GM21723 (cell line): ENCODE measurements around the gene TNFRSF18.

Source experiments
- ATAC-seq: cut with Tn5 transposase; IDR thresholded peaks from one replicate; pipeline ENCODE4 v1.9.1; 2021; ENCODE audit warnings: mild to moderate bottlenecking, moderate library complexity; ENCODE audit not compliant: unreplicated experiment

The TNFRSF18 gene

DNA sequence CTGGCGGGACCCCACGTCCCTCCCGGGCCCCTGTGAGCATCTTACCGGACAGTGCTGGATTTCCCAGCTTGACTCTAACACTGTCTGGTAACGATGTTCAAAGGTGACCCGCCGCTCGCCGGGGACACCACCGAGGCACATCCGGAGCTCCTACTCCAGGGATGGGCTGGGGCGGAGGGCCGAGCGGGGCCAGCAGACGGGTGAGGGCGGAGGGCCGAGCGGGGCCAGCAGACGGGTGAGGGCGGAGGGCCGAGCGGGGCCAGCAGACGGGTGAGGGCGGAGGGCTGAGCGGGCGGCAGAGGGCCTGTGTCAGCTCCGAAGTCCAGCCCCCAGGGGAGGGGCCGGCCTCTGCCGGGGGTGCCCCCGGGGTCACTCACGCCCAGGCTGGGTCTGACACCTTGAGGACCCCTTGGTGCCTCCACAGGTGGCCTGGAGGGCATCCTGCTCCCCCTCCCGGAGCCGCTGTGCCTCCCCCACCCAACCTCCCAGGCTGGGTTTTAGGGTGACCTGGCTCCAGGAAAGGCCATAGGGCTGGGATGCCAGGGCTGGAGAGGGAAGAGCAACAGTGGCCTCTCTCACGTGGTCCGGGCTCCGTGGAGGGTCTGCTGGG, 38.4 kb downstream of the TNFRSF18 start:
- no peak for ATAC-seq

DNA sequence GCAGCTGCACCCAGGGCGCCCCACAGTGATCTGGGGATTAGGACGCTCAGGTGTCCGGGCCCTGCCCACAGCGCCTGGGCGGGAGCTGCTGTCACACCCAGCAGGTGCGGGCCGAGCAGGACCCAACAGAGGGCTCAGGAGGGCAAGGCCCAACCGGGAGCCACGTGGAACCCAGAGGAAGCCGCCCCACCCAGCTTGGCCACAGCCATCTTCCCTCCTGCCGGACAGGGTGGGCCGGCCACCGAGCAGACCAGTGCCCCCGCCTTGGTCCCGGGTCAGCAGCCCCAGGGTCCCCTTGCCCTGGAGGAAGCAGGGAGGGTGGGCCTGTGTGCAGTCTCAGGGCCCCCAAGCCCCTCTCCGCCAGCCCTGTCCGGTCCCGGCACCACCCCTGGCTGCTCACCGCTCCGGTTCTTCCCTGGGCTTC, 39.0 kb downstream of the TNFRSF18 start:
- no peak for ATAC-seq

DNA sequence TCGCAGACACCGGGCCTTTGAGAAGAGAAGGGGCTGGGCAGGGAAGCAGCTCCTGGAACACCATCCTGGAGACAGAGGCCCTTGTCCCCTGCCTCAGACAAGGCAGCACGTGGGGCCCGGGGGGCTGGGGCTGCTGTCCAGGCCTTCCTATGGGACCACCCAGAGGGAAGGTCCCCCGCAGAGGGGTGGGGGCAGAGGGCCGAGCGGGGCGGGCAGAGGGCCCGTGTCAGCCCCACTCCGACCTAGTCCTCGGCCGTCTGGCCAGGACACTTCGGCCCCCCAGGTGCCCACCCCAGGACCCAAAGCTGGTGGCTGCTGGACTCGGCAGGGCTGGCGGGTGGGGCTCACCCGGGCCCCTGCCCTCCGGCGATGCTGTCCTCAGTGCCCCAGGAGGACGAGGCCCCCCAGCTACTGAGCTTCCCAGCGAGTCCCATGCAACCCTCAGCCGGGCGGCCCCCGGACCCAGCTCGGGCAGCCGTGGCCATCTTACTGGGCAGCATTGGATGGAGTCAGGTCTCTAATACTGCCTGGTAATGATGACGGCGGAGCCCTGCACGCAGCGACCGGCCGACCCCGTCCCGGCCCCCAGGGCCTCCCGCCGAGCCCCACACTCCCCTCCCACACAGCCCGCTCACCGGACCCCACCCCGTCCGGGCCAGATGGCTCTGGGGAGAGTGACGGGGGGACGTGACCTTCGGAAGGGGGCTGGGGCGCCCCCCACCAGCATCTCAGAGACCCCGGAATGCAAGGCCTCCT, 39.6 kb downstream of the TNFRSF18 start:
- no peak for ATAC-seq

GRCh38 chr1:1165900-1166421, 40.4 kb downstream of the TNFRSF18 start:
- ATAC-seq = no peak

DNA sequence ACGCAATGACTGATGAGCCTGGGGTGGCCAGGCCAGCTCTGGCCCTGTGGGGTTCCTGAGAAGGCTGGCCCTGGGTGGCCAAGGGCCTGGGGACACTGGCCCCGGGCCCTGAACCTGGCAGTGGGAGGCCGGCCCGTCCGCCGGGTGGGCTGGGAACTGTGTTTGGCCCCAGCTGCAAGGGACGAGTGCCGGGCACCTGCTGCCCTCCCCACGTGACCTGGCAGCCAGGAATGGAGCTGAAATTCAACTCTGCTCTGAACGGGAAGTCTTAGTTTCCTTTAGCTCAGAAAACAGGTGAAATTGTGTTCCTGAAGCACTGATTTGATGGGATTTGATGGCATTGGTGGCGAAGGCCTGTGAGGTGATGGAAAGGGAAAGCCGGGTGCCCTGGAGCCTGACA, 40.9 kb downstream of the TNFRSF18 start:
- ATAC-seq = no peak

GRCh38 chr1:1164701-1165451, 41.5 kb downstream of the TNFRSF18 start:
- no peak for ATAC-seq

DNA sequence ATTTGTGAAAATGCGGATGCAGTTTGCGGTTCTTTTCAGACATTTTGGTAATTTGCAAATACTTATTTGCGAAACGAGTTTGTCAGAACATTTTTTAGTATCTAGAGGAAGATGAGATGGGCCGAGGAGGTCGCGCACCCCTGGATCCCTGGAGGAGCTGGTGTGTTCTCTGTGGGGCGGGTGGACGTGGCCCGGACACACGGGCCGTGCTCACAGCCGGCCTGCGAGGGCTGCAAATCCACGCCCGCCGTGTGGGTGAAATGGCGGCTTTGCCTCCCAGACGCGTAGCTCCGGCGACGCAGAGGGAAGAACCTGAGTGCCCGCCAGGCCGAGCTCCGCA, 42.1 kb downstream of the TNFRSF18 start:
- ATAC-seq = no peak

- no peak for ATAC-seq
Measured at GRCh38 chr1:1163538-1164070, 42.8 kb downstream of the TNFRSF18 start.

DNA sequence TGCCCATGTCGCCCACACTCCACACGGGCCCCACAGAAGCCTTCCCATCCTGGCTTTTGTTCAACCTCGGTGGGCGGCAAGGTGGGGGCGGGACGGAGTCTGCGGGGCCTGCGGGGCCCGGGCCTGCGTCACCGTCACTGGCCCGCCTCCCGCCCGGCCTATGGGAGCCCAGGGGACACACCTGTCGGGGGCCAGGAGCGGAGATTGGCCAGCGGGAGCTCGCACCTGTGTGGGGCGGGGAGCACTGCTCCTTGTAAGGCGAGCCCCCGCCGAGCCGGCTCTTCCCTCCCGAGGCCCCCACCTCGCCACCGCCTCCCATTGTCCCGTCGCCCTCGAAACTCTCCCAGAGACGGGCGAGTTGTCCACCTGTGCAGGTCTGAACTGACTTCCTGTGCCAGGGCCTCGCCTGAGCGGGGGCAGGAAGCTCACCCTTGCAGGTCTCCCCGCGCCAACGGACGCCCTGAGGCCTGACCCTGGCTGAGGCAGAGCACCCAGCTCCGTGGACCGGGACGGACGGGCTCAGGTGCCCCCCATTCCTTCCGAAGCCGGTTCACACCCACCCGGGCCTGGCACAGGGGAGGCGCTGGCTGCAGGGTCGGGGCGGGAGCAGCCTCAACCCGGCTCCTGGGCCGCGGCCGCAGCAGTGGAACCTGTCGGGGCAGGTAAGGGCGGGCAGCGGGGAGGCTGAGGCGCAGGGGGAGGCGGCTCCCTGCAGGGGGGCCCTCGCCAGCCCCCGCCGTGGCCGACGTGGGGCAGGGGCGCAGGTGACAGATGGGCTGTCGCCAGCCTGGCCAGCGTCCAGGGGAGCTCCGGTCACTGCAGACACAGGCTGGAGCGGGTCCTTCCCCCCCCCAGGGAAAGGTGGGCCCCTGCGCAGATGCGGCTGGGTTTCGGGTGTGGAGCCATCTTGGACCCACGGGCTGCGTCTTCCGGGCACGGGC, 43.5 kb downstream of the TNFRSF18 start:
- ATAC-seq = no peak

DNA sequence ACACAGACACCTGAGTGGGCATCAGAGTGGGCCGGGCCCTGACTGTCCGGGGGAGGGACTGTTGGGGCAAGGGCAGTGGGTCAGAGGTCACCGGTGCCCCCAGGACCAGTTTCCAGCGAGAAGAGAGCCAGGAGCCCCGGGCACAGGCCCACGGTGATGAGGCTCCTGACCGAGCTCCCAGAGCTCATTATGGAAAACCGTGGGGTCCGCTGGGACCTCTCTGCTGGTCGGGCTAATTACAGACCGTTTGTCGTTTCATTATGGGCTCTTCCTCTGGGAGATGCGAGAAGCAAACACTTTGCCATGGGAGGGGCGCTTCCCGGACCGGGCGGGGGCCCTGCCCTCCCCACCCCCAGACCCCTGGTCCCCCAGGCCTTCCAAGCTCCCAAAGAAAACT, 44.7 kb downstream of the TNFRSF18 start:
- no peak for ATAC-seq

- ATAC-seq = no peak
Measured at GRCh38 chr1:1161078-1161682, 45.2 kb downstream of the TNFRSF18 start.

DNA sequence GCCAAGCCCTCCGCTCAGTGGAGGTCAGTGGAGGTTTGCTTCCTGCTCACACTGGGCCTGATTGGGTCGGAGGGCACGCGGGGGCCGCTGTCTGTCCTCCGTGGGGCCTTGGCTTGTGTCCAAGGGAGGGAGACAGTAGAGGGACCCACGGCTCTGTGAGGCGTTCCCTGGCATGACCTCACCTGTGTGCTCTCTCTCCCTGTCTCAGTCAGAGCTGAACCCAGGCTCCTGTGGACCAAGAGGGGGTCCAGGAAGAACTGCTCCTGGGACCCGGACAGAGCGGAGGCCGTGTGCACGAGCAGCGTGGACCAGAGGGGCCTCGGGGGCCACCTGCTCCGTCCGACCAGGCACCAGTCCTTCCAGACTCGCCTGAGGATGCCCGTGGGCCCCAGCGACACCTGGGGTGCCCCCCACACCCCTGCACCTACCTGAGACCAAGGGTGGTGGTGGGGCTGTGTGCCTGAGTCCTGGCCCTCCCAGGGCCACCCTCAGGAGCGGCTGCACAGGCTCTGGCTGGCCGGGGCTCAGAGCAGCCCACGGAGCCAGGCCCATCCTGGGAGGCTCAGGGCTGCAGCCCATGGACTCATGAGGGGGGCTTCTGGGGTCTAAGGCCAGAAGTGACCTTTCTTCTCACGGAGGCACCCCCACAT, 46.0 kb downstream of the TNFRSF18 start:
- ATAC-seq = no peak

GRCh38 chr1:1157914-1158710, 48.3 kb downstream of the TNFRSF18 start:
- ATAC-seq = peak; percentile 57

GRCh38 chr1:1157426-1157913, 48.9 kb downstream of the TNFRSF18 start:
- peak; percentile 70 for ATAC-seq

DNA sequence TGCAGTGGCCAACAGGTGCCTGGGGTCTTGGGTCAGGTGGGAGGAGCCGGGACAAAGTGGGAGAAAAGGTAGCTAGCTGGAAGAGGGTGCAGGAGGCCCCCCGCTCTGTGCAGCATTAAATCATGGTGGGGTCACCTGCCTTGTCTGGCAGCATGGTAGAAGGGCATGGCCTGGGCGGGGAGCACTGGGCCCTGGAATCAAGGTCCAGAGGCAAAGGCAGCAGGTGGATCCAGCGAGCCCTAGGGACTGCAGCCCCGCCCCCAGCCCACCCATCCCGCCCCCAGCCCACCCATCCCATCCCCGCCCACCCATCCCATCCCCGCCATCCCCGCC, 49.4 kb downstream of the TNFRSF18 start:
- no peak for ATAC-seq

DNA sequence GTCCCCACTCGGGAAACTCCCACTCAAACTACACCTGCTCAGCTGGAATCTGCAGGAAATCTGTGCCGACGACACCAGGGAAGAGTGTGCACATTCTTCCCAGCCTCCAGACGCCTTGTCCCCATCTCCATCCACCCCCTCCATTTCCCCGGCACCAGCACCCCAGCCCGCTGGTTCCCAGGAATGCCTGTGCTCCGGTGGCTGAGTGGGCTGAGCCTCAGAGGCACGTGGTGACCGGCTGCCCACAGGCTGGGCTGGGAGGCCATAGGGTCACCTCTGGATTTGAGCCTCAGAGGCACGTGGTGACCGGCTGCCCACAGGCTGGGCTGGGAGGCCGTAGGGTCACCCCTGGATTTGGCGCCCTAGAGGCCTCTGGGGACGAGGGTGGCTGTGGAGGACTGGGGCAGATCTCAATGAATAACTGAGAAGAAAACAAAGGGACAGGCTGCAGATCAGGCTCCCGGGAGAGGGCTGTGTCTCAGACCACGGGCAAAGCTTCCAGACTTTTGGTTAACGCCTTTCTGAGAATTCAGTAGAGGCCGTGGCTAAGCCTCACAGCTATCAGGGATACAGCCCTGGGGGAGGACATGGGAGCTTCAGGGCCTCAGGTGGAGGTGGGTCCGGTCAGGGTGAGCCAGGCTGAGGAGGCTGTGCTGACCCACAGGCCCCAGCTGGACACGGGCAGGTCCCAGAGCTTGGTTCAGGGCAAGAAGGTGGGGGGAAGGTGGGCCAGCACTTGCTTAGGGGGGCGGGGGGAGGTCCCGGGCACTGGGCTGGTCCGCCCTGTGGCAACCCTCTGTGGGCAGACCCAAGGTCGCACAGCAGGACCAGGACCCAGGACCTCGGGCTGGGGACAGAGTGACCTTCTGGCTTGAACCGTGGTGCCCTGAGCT, 50.0 kb downstream of the TNFRSF18 start:
- no peak for ATAC-seq

DNA sequence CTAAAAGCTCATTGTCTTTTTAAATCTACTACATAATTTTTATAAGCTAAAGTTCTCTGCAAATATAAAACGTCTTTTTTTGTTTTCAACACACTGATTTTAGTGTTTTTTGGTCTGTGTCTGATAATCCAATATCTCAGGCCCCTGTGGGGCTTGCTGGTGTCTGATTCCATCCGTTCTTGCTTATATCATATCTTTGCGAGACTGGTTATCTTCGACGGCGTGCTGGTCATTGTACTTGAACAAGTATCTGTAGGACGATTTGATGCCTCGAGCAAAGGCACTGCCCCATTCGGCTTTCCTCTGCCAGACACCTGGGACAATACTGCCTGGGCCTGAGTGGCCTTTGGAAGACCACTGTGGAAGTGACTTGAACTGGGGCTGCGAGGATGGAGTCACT, 51.1 kb downstream of the TNFRSF18 start:
- no peak for ATAC-seq

- no peak for ATAC-seq
Measured at GRCh38 chr1:1153874-1154273, 52.5 kb downstream of the TNFRSF18 start.
